Measurements from ENCODE around the gene GFRA1.

GRCh38 chr10:116223289-116223688 lies 49.7 kb downstream of the GFRA1 start:
- TF ChIP-seq CTCF (IDR thresholded peaks at IDR 0.05; ENCODE audit: borderline replicate concordance, extremely low read depth, low read length, poor library complexity, severe bottlenecking) = no peak
- no peak for TF ChIP-seq EZH2 (IDR thresholded peaks at IDR 0.05; ENCODE audit: borderline replicate concordance, low read depth, low read length, severe bottlenecking)
